Activated CD4-positive, CD25-positive, alpha-beta regulatory T cell (primary cell): ENCODE measurements around the gene SPAG5.

ENCODE experiments used
- DNase-seq, 4 experiments: peaks; one replicate each; lab custom pipeline; 2025; lab: John Stamatoyannopoulos, UW

The SPAG5 gene, protein sequence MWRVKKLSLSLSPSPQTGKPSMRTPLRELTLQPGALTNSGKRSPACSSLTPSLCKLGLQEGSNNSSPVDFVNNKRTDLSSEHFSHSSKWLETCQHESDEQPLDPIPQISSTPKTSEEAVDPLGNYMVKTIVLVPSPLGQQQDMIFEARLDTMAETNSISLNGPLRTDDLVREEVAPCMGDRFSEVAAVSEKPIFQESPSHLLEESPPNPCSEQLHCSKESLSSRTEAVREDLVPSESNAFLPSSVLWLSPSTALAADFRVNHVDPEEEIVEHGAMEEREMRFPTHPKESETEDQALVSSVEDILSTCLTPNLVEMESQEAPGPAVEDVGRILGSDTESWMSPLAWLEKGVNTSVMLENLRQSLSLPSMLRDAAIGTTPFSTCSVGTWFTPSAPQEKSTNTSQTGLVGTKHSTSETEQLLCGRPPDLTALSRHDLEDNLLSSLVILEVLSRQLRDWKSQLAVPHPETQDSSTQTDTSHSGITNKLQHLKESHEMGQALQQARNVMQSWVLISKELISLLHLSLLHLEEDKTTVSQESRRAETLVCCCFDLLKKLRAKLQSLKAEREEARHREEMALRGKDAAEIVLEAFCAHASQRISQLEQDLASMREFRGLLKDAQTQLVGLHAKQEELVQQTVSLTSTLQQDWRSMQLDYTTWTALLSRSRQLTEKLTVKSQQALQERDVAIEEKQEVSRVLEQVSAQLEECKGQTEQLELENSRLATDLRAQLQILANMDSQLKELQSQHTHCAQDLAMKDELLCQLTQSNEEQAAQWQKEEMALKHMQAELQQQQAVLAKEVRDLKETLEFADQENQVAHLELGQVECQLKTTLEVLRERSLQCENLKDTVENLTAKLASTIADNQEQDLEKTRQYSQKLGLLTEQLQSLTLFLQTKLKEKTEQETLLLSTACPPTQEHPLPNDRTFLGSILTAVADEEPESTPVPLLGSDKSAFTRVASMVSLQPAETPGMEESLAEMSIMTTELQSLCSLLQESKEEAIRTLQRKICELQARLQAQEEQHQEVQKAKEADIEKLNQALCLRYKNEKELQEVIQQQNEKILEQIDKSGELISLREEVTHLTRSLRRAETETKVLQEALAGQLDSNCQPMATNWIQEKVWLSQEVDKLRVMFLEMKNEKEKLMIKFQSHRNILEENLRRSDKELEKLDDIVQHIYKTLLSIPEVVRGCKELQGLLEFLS

DNA sequence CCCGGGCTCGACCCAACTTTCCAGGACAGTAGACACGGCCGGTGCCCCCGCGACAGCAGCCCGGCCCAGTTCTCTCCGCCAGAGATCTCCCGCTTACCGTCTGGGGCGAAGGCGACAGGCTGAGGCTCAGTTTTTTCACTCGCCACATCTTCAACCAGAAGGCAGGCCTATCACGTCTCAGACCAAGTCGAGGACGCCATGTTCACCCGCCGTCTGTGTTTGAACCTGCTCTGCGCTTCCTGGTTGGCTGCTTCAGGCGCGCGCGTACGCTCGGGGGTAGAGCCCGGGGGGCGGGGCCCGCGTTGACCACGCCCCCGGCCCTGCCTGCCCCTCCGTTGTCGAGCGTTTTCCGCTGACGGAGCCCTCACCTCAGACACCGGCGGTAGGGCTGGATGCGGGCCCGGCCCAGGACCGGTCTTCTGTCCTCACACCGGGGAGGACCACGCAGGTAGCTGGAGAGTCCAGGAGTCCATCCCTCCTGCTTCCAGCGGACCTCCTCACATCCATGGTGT is at the start of gene SPAG5:
SPAG5 (minus strand) TSS at position 227 of the 512 bp plus-strand sequence; CDS start at position 148, 79 bp downstream.
- DNase-seq = peak; percentile 85 to 94 (median 89)

DNA sequence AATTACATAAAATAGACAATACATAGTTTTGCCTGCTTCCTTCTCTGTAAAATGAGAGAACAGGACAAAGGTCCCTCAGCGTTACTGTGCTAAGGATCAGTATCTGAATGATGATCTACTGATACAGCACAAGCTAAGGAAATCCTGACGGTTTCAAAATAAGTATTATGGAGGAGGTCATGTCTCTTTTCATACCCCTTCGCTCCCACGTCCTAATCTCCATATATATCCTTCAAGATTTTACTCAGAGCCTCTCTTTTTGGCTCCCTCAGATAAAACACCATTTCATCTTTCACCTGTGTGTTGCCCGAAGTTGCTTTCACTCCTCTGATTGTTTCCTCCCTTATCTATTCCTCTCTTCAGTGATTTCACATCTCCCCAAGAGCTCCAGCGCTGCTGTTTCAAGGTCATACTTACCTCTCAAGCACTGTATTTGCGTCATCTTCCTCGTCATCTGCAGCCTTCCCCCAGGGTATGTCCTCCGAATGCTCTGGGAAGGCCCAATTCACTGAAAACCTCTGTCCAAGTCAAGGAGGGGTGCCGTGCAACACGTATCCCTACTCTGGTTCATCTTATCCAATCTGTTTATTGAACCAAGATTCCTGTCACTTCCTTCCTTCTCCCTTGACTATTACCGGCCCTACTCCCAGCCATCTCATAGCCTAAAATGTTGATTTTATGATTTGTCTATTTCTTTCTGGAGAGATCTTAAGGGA is 47.4 kb upstream of the SPAG5 start:
- no peak for DNase-seq

DNA sequence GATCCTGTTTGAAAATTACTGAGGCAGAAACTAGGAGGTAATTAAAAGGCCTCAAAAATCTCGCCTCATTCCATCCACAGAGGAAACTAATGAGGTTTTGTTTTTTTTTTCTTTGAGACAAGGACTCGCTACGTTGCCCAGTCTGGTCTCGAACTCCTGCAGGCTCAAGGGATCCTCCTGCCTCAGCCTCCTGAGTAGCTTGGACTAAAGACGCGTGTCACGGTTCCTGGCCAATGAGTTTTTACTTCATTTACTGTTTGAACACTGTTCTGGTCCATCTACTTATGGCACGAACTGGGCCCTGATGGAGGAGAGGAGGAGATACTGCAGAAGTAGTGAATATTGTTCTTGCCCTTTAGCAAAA is 46.7 kb upstream of the SPAG5 start:
- DNase-seq = no peak

DNA sequence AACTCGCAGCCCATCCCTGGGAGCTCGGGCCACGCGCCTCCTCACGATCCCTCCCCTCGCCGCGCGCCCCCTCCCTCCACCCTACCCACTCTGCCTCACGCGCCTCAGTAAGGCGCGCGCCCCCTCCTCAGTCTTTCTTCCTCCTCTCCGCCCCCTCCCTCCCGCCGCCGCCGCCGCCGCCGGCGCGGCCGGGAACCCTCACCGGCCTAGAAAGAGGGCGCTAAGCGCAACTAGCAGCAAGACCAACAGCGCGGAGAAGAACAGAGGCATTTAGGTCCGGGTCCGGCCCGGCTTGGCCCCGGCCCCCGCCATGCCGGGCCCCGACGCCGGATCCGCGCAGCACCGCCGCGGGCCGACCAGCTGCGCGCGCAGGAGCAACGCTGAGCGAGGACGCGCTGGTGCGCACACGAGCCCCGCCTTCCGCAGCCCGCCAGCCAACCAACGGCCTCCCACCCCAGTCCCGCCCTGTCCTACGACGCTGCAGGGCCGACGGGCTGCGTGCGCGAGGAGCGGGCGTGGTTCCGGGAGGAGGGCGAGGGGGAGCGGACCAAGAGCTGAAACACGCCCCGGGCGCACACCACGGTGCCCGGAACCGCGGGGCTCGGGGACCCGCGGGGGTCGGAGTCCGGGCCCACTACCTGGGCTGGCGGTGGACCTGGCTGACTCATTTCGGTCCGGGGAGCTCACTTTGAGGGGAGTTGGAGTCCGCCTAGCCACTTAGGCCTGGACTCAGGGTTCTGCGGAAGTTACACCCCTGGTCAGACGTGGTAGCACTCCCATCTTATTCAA is 46.2 kb upstream of the SPAG5 start, which contains the start of gene BLTP2:
BLTP2 (minus strand) TSS at position 372 of the 789 bp plus-strand sequence; CDS start at position 270, 102 bp downstream.
- peak; percentile 81 to 97 (median 92) for DNase-seq

DNA sequence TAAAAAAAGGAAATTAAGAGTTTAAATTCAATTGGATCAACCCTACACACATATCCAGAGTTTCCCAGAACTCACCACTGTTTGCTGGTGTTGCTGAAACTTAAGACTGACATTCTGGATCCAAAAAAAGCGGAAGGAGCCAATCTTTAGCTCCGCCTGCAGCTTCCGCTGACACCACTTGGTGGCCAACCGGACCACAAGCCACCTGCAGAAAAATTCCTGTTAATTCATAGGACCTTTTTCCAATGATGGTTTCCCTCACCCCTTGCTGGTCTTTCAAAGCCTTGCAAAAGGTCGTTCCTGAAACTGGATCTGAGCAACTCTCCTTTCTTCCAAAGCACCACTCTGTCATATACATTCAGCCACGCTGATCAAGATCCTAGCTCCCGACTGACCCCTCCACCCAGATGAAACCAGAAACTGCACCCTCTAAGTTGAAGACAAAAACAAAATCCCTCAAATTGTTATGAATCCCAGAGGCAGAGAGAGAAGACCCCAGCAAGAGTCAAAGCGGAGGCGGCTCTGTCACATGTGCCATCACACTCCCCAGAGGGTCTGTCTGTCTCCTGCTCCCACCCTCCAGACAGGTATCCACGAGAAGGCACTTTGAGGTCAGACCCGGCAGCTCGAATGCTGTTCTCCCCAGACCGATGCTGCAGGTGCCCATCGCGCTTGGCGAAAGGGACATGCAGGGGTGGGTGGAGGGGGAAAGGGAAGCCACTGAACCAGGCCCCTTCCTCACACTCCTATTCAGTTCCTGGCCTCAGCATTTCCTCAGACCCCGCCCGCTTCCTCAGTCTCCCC is 45.4 kb upstream of the SPAG5 start:
- no peak for DNase-seq

DNA sequence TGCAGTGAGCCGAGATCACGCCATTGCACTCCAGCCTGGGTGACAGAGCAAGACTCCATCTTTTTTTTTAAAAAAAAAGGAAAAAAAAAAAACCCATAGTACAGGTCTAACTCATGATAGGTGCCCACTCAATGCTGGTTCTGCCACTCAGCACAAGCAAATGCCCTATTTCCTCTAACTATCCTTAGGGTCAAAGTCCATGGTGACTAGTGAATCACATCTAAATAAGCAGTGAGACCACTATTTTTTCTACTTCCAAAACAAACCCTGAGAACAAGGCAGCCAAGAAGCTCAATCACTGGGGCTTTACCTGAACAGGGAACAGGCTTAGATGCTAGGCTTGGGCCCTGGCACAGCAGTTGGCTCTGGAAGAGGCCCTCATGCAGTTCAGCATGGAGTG is 42.8 kb upstream of the SPAG5 start:
- DNase-seq = no peak

DNA sequence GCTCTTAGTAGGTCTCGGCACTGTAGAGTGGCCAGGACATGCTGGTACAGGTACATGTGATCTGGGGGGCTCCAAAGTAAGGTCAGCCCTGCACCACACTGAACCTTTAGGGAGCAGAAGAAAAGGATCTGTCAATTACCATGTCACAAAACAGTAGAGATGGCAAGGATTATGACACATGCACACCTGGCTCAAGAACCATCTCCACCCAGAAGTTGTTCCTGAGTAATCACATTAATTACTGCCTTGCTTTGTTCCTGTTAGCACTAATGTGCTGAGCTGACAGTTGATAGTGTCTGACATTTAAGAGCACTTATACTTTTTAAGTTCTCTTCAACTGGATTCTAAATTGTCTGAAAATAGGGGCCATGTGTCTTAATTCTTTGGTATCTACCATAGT is 36.7 kb upstream of the SPAG5 start:
- no peak for DNase-seq

DNA sequence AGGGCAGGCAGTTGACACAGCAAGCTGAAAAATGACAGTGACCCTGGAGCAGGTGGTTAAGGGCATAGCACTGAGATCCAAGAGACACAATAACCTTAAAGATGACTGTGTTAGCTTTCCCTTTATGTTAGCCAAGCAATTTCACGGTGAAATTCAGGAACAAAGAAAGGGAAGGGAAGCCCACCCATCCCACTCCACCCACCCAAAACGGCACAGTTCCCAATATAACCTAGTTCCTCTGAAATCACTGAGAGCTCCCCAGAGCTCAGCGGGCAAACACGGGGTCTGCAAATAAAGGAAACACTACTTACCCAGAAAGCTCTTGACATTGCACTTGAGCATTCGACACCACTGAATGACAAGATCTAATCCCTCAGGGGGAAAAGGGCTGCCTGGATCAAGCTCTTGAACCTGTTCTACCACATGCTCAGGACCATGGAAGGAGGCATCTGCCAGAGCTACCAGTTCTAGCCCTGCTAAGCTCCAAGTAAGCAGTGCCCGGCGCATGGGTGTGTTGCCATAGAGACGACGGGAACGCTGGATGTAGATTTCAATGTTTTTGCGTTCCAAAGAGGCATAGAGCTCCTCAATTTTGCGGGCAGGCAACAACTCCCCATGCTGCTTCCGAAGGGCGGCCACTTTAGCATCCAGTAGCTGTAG is 35.5 kb upstream of the SPAG5 start:
- no peak for DNase-seq

DNA sequence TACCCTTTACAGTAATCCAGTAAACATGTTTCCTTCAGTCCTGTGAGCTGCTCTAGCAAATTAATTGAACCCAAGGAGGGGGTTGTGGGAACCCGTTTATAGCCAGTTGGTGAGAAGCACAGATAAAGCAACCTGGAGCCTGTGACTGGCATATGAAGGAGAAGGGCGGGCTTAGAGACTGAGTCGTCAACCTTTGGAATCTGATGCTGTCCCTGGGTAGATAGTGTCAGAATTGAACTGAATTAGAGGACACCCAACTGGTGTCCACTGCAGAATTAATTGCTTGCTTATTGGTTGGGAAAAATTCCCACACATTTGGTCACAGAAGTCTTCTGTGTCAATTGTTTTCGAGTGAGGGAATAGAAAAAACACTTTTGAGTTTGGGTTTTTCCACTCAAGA is 28.0 kb upstream of the SPAG5 start:
- no peak for DNase-seq

DNA sequence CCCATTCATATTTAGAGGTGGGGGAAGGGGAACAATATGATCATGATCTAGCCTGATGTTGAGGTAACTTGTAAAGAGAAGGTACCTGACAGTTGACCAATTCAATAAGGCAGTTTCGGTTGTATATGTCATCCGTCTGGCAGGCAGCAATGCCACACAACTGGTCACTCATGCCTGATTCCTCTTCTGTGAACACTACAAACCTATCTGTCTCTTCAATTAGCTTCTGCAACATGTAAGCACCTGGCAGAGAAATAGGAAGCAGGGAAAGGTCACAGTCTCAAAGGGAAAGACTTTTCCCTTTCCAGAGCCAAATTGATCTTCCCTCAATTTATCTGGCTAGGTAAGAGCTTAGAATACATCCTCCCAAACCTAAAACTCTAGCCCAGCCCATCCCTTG is 25.3 kb upstream of the SPAG5 start:
- DNase-seq = no peak

DNA sequence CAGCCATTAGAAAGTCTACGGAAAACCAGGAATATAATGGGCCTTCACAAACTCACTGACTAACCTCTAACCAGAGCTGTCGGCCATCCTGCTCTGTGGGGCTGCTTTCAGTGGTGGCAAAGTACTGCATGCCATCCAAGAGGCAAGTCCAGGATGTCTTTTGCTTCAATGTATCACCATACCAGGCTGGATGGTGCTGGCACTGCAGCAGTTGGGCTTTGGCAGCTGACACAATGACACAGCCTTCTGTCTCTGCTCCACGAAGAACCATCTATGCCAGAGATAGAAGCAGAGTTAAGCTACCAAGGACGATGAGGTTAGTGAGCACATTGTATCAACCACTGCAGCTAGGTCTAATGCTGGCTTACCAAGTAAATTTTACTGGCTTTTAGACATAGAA is 24.9 kb upstream of the SPAG5 start:
- no peak for DNase-seq

DNA sequence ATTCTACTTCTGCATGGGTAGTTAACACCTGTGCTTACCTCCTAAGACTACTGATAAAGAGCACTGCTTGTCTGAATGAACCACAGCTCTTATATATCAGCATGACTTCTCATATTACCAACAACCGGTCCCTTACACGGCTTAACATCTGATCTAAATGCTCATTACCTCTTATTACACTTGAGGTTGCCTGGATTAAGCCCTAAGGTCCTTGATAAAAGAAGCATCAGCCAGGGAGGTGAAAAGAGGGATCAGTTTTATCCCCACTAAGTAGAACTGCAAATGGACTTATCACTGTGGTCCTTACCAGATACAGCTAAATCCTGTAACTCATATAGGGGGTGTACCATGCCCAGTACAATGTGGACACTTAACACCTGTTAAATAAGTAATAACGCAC is 23.4 kb upstream of the SPAG5 start:
- no peak for DNase-seq

DNA sequence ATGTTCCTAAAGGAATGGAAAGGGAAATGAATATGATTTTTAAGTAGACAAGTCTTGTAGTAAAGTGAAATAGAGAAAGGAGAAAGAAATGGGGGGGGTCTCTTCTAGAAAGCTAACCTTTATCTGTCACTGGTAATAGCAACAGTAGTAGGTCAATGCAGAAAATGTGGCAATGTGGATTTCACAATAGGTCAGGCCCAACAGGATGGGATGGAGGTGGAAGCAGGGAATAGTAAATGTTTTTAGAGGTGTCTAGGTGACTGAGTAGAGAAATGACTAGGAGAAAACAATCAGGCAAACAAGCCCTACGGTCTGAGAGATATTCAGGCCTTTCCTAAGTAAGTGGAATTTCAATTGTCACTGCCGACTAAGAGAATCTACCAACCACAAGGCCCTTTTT is 21.2 kb upstream of the SPAG5 start:
- no peak for DNase-seq

DNA sequence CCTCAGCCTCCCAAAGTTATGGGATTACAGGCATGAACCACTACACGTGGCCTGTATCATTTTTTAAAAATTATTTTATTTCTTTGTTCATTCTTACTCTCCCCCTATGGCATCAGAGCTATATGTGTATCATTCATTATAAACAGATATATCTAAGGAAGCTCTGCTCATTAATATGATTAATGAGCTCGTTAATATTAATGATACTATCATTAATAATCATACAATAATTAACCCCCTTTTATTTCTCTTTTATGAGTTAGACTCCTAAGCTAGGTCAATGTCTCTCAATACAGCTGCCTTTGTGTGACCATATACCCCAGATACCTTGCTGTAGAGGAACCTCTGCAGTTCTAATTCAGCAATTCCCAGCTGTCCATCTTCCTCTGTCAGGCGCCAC is 19.6 kb upstream of the SPAG5 start:
- DNase-seq = no peak

DNA sequence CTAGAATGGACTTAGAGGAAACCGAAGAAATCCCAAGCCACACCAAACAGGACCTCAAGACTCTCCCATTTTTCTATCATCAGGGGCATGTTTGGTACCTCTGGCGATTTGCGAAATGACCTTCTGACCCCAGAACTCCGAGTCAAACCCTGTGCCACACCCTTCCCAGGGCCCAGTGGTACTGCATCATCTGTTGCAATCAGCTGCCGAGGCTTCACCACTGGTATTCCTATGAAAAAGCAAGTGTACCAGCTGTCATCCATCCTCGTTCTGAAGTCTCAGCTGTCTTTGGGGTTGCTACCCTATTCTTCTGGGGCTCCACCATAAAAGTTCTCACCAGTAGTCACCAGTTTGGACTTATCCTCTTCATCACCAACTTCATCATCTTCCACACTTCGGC is 17.5 kb upstream of the SPAG5 start:
- no peak for DNase-seq

DNA sequence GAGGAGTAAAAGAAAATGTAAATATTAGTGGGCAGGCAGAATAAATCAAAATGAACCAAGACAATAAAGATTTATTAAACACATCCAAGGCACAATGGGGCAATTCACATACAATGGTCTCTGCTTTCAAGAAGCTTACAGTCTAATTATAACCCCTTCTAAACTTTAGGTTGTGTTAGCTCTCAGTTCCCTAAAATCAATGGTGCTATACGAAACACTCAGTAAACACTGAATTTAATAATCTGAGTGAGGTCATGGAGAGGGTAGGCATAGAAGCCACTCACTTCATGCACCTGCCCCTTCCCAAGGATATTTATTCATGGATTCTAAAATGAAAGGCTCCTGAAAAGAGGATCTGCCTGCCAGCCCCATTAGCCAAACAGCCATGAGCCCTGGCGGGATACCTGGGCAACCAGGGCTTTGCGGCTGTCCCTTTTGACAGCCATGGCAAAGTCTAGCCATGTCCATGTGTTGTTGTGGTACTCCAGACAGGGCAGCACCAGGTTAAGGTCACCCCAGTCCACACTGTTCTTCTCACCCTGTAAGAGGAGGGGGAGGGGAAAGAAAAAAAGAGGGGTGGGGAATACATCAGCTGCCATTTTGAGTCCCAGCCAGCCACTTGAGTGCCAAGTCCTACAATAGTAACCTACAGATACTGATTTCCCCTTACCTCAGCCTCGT is 16.6 kb upstream of the SPAG5 start:
- no peak for DNase-seq

DNA sequence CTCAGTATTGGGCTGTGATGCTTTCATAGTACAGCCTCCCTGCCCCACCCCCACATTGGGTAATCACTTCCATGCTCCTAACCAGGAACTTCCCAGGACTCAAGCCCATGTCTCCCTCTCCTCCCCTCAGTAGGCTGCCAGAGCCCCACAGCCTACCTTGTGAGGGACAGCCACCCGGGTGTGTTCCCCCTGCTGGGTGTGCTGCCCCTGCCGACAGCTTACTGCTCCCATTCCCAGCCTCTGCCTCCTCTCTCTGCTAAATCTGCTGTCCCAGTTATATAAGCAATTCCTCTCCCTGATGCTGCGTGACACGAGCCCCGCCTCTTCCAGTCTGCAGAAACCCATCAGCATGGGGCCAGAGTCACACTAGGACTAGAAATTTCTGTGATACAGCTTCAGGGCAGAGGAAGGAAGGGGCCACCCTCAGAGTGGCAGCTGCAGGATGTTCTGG is 15.1 kb upstream of the SPAG5 start, which contains the start of gene RSKR:
RSKR (minus strand) TSS at position 255 of the 451 bp plus-strand sequence; CDS start at position 231, 24 bp downstream.
- no peak for DNase-seq
